HG03095 (cell line): Measurements from ENCODE around the gene POLE.

Experiments used
- ATAC-seq: cut with Tn5 transposase; IDR thresholded peaks from one replicate; pipeline ENCODE4 v1.9.1; 2021; ENCODE audit warnings: moderate library complexity; ENCODE audit not compliant: unreplicated experiment

POLE gene

GRCh38 chr12:132687211-132688164, at the start of gene POLE, which contains the start of gene PXMP2:
Gene POLE (minus strand): TSS chr12:132687342. CDS start chr12:132687315, 27 bp downstream.
Gene PXMP2 (plus strand): TSS chr12:132687587. CDS start chr12:132687671, 84 bp downstream.
- ATAC-seq: peak; percentile 88

- ATAC-seq: no peak
Measured at GRCh38 chr12:132736913-132737312, 49.8 kb upstream of the POLE start.

- ATAC-seq: no peak
Measured at GRCh38 chr12:132736378-132736777, 49.2 kb upstream of the POLE start.

- no peak for ATAC-seq
Measured at GRCh38 chr12:132735496-132735895, 48.4 kb upstream of the POLE start.

- ATAC-seq: no peak
Measured at GRCh38 chr12:132734206-132734605, 47.1 kb upstream of the POLE start.

- no peak for ATAC-seq
Measured at GRCh38 chr12:132731574-132731973, 44.4 kb upstream of the POLE start.

GRCh38 chr12:132730353-132730752, 43.2 kb upstream of the POLE start:
- ATAC-seq: no peak

GRCh38 chr12:132729541-132730320, 42.6 kb upstream of the POLE start:
- ATAC-seq: no peak

GRCh38 chr12:132728502-132728901, 41.4 kb upstream of the POLE start:
- no peak for ATAC-seq

GRCh38 chr12:132727091-132727794, 40.1 kb upstream of the POLE start:
- no peak for ATAC-seq

GRCh38 chr12:132726386-132726785, 39.2 kb upstream of the POLE start:
- no peak for ATAC-seq

GRCh38 chr12:132724506-132725241, 37.5 kb upstream of the POLE start:
- no peak for ATAC-seq

GRCh38 chr12:132723764-132724140, 36.6 kb upstream of the POLE start:
- ATAC-seq: no peak

GRCh38 chr12:132723015-132723763, 36.0 kb upstream of the POLE start:
- no peak for ATAC-seq

- ATAC-seq: no peak
Measured at GRCh38 chr12:132720606-132721345, 33.6 kb upstream of the POLE start.

GRCh38 chr12:132719954-132720324, 32.8 kb upstream of the POLE start:
- ATAC-seq: no peak

GRCh38 chr12:132719141-132719953, 32.2 kb upstream of the POLE start:
- ATAC-seq: no peak

GRCh38 chr12:132718644-132719043, 31.5 kb upstream of the POLE start:
- no peak for ATAC-seq
